Activated CD8-positive, alpha-beta memory T cell treated with anti-CD3 and anti-CD28 coated beads for 36 hours (primary cell): ENCODE data around the gene RNASEH2A. TPM values are rescaled to one million over a fixed set of nuclear protein-coding genes. Genes with fewer than 3 reads are reported as not detected.

Experiments used
- CTCF ChIA-PET: fragments of 350-600 bp; sonication (Branson Sonifier 250); formaldehyde crosslinking; loops from one replicate; lab custom pipeline; 2021; ENCODE audit warnings: antibody characterized with exemption; lab: Charles Lee
- POLR2A ChIA-PET: fragments of 350-600 bp; sonication (Branson Sonifier 250); formaldehyde crosslinking; loops from one replicate; lab custom pipeline; 2021; ENCODE audit warnings: antibody characterized with exemption; lab: Charles Lee
- total RNA-seq, 2 experiments: library from RNA; stranded (reverse); gene quantifications; one replicate each; pipeline ENCODE4 v1.2.3, GENCODE V29; 2021

Gene RNASEH2A
- total RNA-seq, 2 experiments from 2014 or later, result 58.3 to 60.7 TPM

- ChIA-PET CTCF (interaction anchor here (0.6 to 1.5 kb wide), 4 partner anchors 13 to 1541 kb away, joined by 3 to 10 read pairs (median 8); no protein-coding TSS in a partner anchor), POLR2A (no interaction called here)
Measured at GRCh38 chr19:12833738-12834565, 27.6 kb downstream of the RNASEH2A start.

DNA sequence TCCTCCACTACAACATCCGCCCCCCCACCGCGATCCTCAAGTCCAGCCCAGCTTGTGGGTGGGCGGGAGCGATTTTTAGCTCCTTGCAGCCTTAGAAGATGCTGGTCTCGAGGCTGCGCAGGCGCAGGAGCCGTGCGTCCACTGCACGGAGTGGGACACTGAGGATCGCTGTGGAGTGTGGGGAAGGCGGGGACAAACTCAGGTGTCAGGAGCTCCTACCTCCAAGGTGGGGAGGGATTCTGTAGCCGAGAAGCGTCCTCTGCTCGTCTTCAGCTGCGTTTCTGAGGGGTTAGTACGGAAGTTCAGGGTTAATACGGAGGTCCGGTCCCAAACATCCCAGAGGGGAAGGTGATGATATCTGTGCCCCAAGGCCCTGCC lies 28.2 kb downstream of the RNASEH2A start, which contains the start of gene RTBDN:
TSS of gene RTBDN (minus strand) at position 14 of the 378 bp plus-strand sequence. CDS start 4,600 bp downstream, outside the sequence.
- ChIA-PET CTCF (interaction anchor here (1.1 to 1.5 kb wide), 3 partner anchors 13 to 77 kb away, joined by 3 to 10 read pairs (median 7); no protein-coding TSS in a partner anchor), POLR2A (no interaction called here)

- CTCF ChIA-PET, result interaction anchor here (1.1 to 1.5 kb wide), 3 partner anchors 12 to 77 kb away, joined by 3 to 10 read pairs (median 7); no protein-coding TSS in a partner anchor
- POLR2A ChIA-PET, result interaction anchor here (0.6 kb wide), 1 partner anchor 16 kb away, joined by 3 read pairs; no protein-coding TSS in a partner anchor
Measured at GRCh38 chr19:12834976-12835757, 28.8 kb downstream of the RNASEH2A start.

- ChIA-PET POLR2A (no interaction called here), CTCF (interaction anchor here (1.0 to 1.3 kb wide), 2 partner anchors 10 to 76 kb away, joined by 4 to 6 read pairs; no protein-coding TSS in a partner anchor)
Measured at GRCh38 chr19:12836529-12836863, 30.1 kb downstream of the RNASEH2A start.

- POLR2A ChIA-PET, result no interaction called here
- CTCF ChIA-PET, result interaction anchor here (0.6 to 1.3 kb wide), 7 partner anchors 10 to 79 kb away, joined by 3 to 6 read pairs (median 4); no protein-coding TSS in a partner anchor
Measured at GRCh38 chr19:12837225-12837624, 30.8 kb downstream of the RNASEH2A start.

DNA sequence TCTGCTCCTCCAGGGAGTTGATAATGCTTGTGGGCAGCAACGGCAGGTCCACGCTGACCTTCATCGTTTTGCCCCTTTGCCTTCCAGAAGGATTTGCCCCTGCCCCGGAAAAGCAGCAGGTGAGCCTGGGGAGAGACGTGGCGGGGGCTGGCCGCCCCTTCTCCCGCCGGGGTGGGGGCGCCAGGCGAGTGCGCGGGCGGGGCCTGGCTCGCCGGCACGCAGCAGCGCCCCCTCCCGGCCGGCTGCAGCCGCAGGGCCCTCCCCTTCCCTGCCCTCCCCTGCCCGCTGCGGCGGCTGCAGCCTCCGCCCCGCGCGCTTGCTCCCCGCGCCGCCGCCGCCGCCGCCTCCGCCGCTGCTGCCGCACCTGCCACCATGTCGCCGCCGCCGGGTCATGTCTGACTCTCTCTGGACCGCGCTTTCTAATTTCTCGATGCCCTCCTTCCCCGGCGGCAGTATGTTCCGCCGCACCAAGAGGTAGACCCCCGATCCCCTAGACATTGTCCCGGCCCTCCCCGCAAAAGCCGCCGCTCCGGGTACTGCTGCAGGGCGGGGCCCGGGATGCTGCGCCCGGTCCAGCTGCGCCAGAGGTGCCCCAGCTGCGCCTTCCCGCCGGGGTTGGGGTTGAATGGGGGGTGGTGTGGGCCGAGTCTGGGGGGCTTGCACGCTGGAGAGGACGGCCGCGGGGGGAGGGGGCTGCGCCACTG lies 31.9 kb downstream of the RNASEH2A start, which contains the start of gene MAST1:
TSS of gene MAST1 (plus strand) at position 334 of the 704 bp plus-strand sequence. CDS start at position 392, 58 bp downstream.
- POLR2A ChIA-PET, result no interaction called here
- CTCF ChIA-PET, result interaction anchor here (1.0 to 1.5 kb wide), 3 partner anchors 9 to 71 kb away, joined by 3 to 4 read pairs (median 3); partner anchors contain the start of gene THSD8

DNA sequence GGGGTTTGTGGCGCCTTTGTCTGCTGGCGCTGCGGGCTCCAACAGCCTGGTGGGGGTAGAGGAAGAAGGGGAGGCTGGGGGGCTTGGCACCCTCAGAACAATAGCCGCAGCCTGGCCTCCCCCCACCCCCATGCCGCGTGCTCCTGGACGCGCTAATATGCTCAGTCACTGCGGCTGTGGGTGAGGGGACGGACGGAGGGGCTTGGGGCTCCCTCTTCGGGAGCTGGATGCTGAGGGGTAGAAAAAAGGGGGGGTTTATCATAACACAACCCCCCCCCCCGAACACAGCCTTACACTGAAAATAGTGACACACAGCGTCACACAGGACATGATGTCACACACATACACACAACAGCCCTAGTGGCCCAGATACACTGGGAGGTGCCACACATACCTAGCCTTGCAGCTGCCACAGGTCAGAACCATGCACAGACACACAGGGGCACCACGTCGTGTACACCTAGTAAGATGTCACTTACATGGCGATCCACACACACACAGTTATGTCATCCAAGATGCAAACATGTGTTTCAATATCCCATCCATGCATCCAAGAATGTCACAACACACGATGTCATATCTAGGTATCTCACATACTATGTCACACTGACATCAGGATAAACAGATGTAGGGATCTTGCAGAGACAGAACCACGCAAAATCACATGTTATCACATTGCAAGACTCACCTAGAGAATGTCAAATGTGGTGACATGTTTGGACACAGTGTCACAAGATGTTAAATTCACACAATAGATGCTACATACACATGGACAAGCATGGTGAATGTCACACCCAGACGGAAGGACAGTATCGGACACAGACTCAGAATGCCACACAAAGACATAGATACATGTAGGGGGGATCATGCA lies 32.7 kb downstream of the RNASEH2A start:
- ChIA-PET CTCF (interaction anchor here (0.7 to 1.5 kb wide), 3 partner anchors 8 to 70 kb away, joined by 3 to 5 read pairs (median 3); partner anchors contain the start of gene THSD8), POLR2A (no interaction called here)

GRCh38 chr19:12840091-12841079 lies 34.0 kb downstream of the RNASEH2A start:
- POLR2A ChIA-PET, result no interaction called here
- CTCF ChIA-PET, result interaction anchor here (1.5 kb wide), 1 partner anchor 38 kb away, joined by 3 read pairs; the partner anchor contains the start of gene THSD8

DNA sequence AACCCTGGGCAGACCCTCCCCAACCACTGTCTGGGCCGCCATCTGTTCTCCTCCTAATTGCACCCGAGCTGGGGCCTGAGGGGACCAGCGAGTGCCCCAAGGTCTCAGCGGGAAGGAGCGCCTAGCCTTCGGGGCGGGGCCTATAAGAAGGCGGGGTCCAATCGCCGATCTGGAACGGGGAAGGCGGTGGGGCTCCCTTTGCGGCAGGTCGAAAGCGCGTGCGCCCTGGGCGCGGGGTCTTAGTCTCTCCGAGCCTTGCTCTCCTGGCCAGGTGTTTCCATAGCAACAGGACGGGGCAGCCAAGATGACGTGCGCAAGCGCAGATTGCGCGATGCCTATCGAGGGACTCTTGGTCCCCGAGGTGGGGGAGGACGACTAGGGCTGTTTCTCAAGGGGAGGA lies 34.7 kb downstream of the RNASEH2A start:
- ChIA-PET POLR2A (no interaction called here), CTCF (no interaction called here)

- ChIA-PET CTCF (no interaction called here), POLR2A (no interaction called here)
Measured at GRCh38 chr19:12842511-12842910, 36.1 kb downstream of the RNASEH2A start.

DNA sequence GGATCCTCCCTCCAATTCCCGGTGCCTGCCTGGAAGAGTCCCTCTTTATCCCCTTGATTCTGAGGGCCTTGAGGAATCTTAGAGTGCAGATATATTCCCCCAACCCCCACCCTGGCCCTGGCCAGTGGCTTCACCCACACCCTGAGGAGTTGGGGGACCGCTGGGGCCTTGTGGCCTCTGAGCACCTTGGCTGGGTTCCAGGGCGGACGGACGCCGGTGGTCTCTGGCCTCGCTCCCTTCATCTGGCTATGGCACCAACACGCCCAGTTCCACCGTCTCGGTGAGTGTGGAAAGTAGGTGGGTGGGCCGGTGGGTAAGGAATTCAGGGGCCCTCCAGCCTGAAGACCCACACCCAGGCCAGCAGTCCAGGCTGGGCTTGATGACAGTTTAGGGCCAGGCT lies 36.9 kb downstream of the RNASEH2A start:
- CTCF ChIA-PET, result no interaction called here
- POLR2A ChIA-PET, result no interaction called here

DNA sequence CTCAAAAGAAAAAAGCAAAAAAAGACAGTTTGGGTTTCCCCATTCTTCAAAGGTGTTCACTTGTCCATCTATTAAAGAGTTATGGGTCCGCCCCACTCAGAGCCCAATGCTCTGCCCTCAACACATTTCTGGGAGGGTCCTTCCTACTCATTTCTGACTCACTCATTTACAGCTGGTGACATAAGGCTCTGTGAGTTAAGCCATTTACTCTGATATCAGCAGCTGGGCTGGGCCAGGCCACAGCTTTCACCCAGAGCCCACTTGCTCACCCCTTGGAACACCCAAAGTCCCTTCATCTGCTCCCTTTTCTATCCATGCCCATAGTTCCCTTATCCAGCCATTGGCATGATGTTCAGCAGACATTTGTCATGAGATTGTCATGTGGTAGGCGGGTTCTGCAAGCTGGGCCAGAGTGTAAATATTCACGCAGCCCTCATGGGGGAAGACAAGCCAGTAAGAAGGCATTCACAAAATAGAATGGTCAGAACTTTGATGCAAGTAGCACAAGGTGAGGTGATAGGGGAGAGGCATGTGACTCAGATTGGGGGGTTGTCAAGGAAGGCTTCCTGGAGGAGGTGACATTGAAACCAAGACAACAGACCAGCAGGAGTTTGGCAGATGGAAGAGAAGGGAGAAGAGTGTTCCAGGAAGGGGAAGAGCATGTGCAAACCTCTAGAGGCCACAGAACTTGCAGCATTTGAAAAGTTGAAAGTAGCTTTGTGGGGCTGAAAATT lies 37.8 kb downstream of the RNASEH2A start:
- CTCF ChIA-PET, result interaction anchor here (0.8 to 4.9 kb wide), 4 partner anchors 13 to 250 kb away, joined by 3 to 83 read pairs (median 32); no protein-coding TSS in a partner anchor
- POLR2A ChIA-PET, result interaction anchor here (0.6 kb wide), 1 partner anchor 1358 kb away, joined by 3 read pairs; no protein-coding TSS in a partner anchor

- CTCF ChIA-PET, result interaction anchor here (0.6 to 4.9 kb wide), 25 partner anchors 8 to 1491 kb away, joined by 3 to 83 read pairs (median 5); partner anchors contain the start of genes DNASE2, GCDH, GET3 and RTBDN
- POLR2A ChIA-PET, result interaction anchor here (0.5 kb wide), 1 partner anchor 39 kb away, joined by 3 read pairs; no protein-coding TSS in a partner anchor
Measured at GRCh38 chr19:12846613-12847012, 40.2 kb downstream of the RNASEH2A start.

- CTCF ChIA-PET, result interaction anchor here (0.7 to 4.9 kb wide), 51 partner anchors 9 to 283 kb away, joined by 3 to 83 read pairs (median 4); partner anchors contain the start of genes DNASE2, FBXW9, GCDH and GET3
- POLR2A ChIA-PET, result interaction anchor here (0.5 to 1.1 kb wide), 5 partner anchors 10 to 160 kb away, joined by 3 to 4 read pairs (median 3); no protein-coding TSS in a partner anchor
Measured at GRCh38 chr19:12847159-12848139, 41.1 kb downstream of the RNASEH2A start.
